HG03521 (cell line): ENCODE results near the gene SPTBN4.
"Not testable (repeated sequence)": the region's sequence is repeated elsewhere in the genome, so short reads cannot be mapped to it uniquely, and the experiment has no call there.

Experiments
- ATAC-seq: cut with Tn5 transposase; IDR thresholded peaks from one replicate; pipeline ENCODE4 v1.9.1; 2021; ENCODE audit warnings: mild to moderate bottlenecking, moderate library complexity; ENCODE audit not compliant: unreplicated experiment

Gene SPTBN4

GRCh38 chr19:40556953-40557530 is 90.2 kb downstream of the SPTBN4 start:
- ATAC-seq, result no peak

GRCh38 chr19:40559394-40559793 is 92.6 kb downstream of the SPTBN4 start:
- ATAC-seq, result no peak

- no peak for ATAC-seq
Observed at GRCh38 chr19:40560092-40560507, 93.3 kb downstream of the SPTBN4 start.

- ATAC-seq, result no peak
Observed at GRCh38 chr19:40561947-40562346, 95.1 kb downstream of the SPTBN4 start.

GRCh38 chr19:40564535-40564934 is 97.7 kb downstream of the SPTBN4 start:
- ATAC-seq, result not testable (repeated sequence)

- no peak for ATAC-seq
Observed at GRCh38 chr19:40565355-40565754, 98.6 kb downstream of the SPTBN4 start.

GRCh38 chr19:40565910-40566495 is 99.2 kb downstream of the SPTBN4 start:
- ATAC-seq, result no peak

- no peak for ATAC-seq
Observed at GRCh38 chr19:40567040-40567749, 100.4 kb downstream of the SPTBN4 start.

GRCh38 chr19:40567750-40568494 is 101.1 kb downstream of the SPTBN4 start:
- no peak for ATAC-seq

GRCh38 chr19:40570313-40571004 is 103.7 kb downstream of the SPTBN4 start:
- ATAC-seq, result peak; percentile 90

- no peak for ATAC-seq
Observed at GRCh38 chr19:40571005-40571318, 104.2 kb downstream of the SPTBN4 start.

GRCh38 chr19:40571831-40572495 is 105.2 kb downstream of the SPTBN4 start:
- ATAC-seq, result no peak

GRCh38 chr19:40575326-40575725 is 108.5 kb downstream of the SPTBN4 start:
- no peak for ATAC-seq

GRCh38 chr19:40576151-40576584 is 109.4 kb downstream of the SPTBN4 start:
- ATAC-seq, result no peak

- peak; percentile 95 for ATAC-seq
Observed at GRCh38 chr19:40576585-40577451, 110.0 kb downstream of the SPTBN4 start, which contains the start of gene SHKBP1. TSS of gene SHKBP1 (plus strand) at chr19:40576873. CDS start at chr19:40576900, 27 bp downstream.

- ATAC-seq, result no peak
Observed at GRCh38 chr19:40578442-40578908, 111.7 kb downstream of the SPTBN4 start.

GRCh38 chr19:40580619-40581018 is 113.8 kb downstream of the SPTBN4 start:
- no peak for ATAC-seq

- no peak for ATAC-seq
Observed at GRCh38 chr19:40581531-40581930, 114.7 kb downstream of the SPTBN4 start.

- no peak for ATAC-seq
Observed at GRCh38 chr19:40582467-40582866, 115.7 kb downstream of the SPTBN4 start.
